Astrocyte (in vitro differentiated cells and primary cell): ENCODE data around the gene MAPKAP1.

Source experiments
- CTCF ChIP-seq: IDR thresholded peaks from 2 replicates; pipeline ENCODE4 v1.5.1; 2011; ENCODE audit warnings: low read depth, mild to moderate bottlenecking, inconsistent platforms, low read length, moderate library complexity; ENCODE audit not compliant: insufficient read depth
- EZH2 ChIP-seq: IDR thresholded peaks from 2 replicates; pipeline ENCODE4 v1.6.1; 2012; ENCODE audit warnings: mild to moderate bottlenecking, low read length, inconsistent platforms; ENCODE audit not compliant: insufficient read depth

GRCh38 chr9:125742657-125743056, 35.6 kb upstream of the MAPKAP1 start:
- no peak for TF ChIP-seq CTCF
- TF ChIP-seq EZH2 = no peak
